GM12875 (cell line): Measurements from ENCODE around the gene TP53TG5.

ENCODE experiments used
- H3K4me3 ChIP-seq: one replicate; pipeline ENCODE4 v1.5.1; 2011; ENCODE audit warnings: low read depth, low read length, control low read depth
- CTCF ChIP-seq: IDR thresholded peaks from 2 replicates; pipeline ENCODE4 v1.5.1; 2011; ENCODE audit warnings: low read depth, mild to moderate bottlenecking, control low read depth, inconsistent platforms, low read length, moderate library complexity, borderline replicate concordance; ENCODE audit not compliant: insufficient read depth

The TP53TG5 gene

GRCh38 chr20:45341579-45341938 is 36.6 kb downstream of the TP53TG5 start:
- TF ChIP-seq CTCF = no peak
- no peak overlapping the region for H3K4me3 ChIP-seq

DNA sequence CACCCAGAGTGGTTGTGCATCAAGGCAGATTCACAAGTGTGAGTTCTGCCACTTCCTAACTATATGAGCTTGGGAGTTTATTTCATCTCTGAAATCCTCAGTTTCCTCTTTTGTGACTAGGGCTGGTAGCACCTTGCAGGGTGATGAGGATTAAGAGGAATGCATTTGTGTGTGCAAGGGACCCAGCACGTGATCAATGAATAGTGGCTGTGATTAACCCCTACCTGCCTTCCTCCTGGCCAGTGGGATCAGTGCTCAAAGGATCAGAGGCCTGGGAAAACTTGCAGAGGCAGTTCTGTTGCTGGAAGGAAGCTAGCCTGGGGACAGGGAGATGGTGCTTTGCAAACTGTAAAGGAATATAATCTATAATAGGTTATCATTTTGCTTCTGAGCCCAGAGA is 37.2 kb downstream of the TP53TG5 start:
- no peak overlapping the region for H3K4me3 ChIP-seq
- TF ChIP-seq CTCF = no peak

DNA sequence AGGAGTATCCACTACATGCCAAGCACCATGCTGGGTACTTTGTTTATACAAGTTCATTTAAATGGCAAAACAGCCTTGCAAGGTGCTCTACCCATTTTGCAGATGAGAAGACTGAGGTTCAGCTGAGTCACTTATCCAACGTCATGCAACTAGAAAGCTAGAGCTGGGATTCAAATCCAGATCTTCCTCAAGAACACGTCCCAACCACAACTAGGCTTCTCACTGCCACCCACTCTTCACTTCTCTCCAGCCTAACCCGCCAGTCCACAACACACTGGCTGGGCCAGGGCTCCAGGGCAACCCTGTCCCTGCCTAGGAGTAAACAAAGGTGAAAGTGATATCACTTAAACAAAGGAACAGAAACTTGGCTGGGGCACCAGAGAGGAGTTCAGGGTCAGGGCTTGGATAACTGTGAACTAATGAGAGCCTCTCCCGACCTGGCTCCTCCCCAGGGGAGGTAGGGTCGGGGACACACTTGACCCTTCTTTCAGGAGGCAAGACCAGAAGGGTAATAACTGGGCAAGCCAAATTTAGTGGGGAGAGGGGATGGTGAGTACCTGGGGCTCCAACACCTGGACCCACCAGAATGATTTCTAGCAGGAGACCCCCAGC is 37.8 kb downstream of the TP53TG5 start:
- TF ChIP-seq CTCF = no peak
- H3K4me3 ChIP-seq = no peak overlapping the region

DNA sequence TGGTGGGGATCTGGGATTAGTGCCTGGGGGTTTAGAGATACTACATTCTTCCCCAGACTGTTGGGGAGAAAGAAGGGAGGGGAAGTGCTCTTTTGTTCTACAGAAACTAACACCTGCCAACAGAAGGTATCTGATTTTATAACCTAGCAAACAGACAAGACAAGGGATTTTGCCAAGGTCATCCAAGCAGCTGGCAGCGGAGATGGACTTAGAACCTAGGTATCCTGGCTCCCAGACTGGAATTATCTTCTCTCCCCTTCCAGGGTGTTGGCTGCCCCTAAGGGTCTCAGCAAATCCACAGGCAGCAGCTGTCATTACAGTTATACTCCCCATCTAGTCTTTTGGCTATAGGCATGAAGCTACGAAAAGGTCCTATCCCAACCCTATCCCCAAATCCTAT is 38.3 kb downstream of the TP53TG5 start:
- TF ChIP-seq CTCF = no peak
- H3K4me3 ChIP-seq = no peak overlapping the region

- TF ChIP-seq CTCF = no peak
- H3K4me3 ChIP-seq = no peak overlapping the region
Measured at GRCh38 chr20:45339084-45339483, 39.0 kb downstream of the TP53TG5 start.

DNA sequence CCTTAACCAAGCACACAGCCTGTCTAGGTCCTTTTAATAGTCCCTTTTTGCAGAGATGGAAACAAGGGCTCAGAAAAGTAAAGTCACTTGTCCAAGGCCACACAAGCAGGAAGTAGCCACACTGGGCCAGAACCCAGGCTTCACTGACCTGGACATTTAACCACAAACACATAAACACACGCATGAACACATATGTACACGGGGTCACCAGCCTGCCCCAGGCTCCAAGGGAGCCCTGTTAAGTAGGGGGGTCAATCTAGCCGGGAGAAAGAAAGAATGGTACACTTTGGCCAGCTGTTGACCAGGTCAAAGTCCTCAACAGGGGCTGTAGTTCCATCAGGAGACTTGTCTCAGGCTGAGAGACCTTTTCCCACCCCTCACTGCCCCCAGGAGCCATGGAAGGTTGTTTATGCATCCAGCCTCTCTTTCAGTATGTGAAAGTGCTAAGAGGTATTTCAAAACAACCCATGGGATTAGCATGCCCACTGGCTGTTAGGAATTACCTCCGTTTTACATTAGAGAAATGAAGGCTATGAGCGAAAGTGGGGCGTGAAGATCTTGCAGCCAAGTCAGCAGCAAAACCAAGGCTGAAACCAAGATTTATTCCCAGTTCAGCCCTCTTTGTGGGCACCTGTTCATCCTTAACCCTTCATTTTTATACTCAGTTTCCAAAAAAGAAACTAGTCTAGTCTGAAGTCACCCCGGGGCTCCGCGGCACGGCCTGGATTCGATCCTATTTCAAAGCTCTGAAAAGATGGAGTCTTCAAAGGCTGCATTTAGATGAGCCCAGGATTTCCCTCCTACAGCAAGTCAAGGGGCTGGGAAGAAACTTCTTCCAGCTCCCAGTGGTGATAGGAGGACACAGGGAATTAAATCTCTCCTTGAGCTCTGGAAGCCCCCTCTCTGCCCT is 39.7 kb downstream of the TP53TG5 start:
- H3K4me3 ChIP-seq = no peak overlapping the region
- no peak for TF ChIP-seq CTCF

- no peak overlapping the region for H3K4me3 ChIP-seq
- TF ChIP-seq CTCF = no peak
Measured at GRCh38 chr20:45337367-45338120, 40.6 kb downstream of the TP53TG5 start.
